Cardiac muscle cell (in vitro differentiated cells and primary cell): Measurements from ENCODE around the gene ARHGEF7. TPM values are rescaled to one million over a fixed set of nuclear protein-coding genes. Genes with fewer than 3 reads are reported as not detected.

Source experiments
- DNase-seq, 2 donors: peaks; one replicate each; pipeline versions ENCODE4 v3.0.0 to v3.0.0-alpha.2; 2010 to 2017; ENCODE audit warnings: low read depth in 1 of 2, low spot score in 1 of 2
- H3K27ac ChIP-seq: fragments of 200-600 bp; sonication (generic); 2 replicates; pipeline ENCODE4 v1.5.1; 2016
- H3K27me3 ChIP-seq: fragments of 200-600 bp; sonication (generic); 2 replicates; pipeline ENCODE4 v1.6.0; 2016; ENCODE audit warnings: control low read depth
- H3K36me3 ChIP-seq: fragments of 200-600 bp; sonication (generic); 2 replicates; pipeline ENCODE4 v1.5.1; 2016; ENCODE audit warnings: control low read depth
- H3K4me1 ChIP-seq: fragments of 200-600 bp; sonication (generic); 2 replicates; pipeline ENCODE4 v1.8.1; 2017; ENCODE audit warnings: low read depth, mild to moderate bottlenecking, mixed run types
- H3K4me3 ChIP-seq: fragments of 200-600 bp; sonication (generic); 2 replicates; pipeline ENCODE4 v1.5.1; 2016; ENCODE audit warnings: mild to moderate bottlenecking
- H3K9me3 ChIP-seq: fragments of 200-600 bp; sonication (generic); 2 replicates; pipeline ENCODE4 v1.5.1; 2017; ENCODE audit warnings: low read depth, mild to moderate bottlenecking, control low read depth
- polyA plus RNA-seq: library from polyadenylated mRNA; unstranded; fragments of >200 nt; fragmentation: Nextera tagmentation; extraction: Ambion mirVana; gene quantifications from 2 replicates; pipeline ENCODE4 v1.2.1, GENCODE V29; 2016
- total RNA-seq: library from RNA; depleted of rRNA; stranded (reverse); fragments of >200 nt; gene quantifications from 2 replicates; pipeline ENCODE4 v1.2.3, GENCODE V29; 2016
- TF ChIP-seq, protein P1 (sequence below): IDR thresholded peaks from 2 replicates; pipeline ENCODE4 v1.5.1; 2012; ENCODE audit warnings: low read depth, mild to moderate bottlenecking, low read length

ARHGEF7 gene
- total and polyA plus RNA-seq, 2 experiments from 2014 or later = 20.4 to 32.3 TPM

DNA sequence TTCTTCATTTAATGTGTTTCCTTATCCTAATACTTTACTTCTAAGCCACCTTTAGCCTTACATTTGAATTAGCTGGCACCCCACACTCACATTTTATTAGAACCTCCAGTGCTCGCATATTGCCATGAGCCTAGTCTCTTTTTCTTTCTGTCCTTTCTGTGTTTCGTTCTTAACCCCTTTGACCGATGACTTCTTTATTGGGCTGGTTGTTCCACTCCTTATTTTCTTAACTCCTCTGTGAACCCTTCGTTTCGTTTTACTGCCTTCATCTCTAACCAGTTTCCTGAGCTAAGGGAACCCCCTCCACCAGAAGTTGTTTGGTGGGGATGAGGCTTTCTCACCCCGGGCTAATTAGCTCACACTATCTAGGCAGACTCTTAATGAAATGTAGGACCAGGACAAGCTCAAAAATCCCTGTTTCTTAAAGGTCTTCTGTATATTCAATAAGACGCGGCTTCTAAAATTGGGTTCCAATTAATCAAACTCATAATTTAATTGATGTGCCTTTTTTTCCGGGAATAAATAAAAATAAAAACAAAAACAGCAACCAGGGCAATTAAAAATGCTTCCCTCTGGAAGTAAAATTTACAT, 19.1 kb upstream of the ARHGEF7 start:
- Histone ChIP-seq H3K4me3 (no peak overlapping the region), H3K4me1 (no peaks in the 10 kb centered on the region), H3K27ac (no peak overlapping the region), H3K9me3 (no peaks in the 10 kb centered on the region), H3K36me3 (no peaks in the 10 kb centered on the region), H3K27me3 (peaks cover 41% of the 10 kb centered on the region)
- TF ChIP-seq, protein P1, sequence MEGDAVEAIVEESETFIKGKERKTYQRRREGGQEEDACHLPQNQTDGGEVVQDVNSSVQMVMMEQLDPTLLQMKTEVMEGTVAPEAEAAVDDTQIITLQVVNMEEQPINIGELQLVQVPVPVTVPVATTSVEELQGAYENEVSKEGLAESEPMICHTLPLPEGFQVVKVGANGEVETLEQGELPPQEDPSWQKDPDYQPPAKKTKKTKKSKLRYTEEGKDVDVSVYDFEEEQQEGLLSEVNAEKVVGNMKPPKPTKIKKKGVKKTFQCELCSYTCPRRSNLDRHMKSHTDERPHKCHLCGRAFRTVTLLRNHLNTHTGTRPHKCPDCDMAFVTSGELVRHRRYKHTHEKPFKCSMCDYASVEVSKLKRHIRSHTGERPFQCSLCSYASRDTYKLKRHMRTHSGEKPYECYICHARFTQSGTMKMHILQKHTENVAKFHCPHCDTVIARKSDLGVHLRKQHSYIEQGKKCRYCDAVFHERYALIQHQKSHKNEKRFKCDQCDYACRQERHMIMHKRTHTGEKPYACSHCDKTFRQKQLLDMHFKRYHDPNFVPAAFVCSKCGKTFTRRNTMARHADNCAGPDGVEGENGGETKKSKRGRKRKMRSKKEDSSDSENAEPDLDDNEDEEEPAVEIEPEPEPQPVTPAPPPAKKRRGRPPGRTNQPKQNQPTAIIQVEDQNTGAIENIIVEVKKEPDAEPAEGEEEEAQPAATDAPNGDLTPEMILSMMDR = no peak
- no peak for DNase-seq

DNA sequence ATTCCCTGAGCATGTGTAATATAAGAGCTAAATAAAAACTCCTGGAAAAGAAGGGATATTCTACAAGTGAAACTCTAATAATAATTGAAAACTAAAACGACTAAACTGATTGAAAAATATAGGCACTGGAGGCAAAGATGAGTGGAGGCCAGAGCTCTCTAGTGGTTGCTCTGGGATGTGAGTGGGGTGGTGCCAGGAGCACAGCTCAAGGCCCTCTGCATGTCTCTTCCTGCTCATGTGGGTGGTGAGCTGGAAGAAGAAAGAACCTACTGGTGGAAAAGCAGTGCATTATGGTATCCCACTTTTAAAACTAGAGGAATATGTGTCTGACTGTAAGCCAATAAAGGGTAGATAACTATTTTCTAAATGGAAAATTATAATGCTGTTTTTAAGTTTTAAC, 15.8 kb upstream of the ARHGEF7 start:
- no peaks in the 10 kb centered on the region for H3K36me3 ChIP-seq
- no peaks in the 10 kb centered on the region for H3K9me3 ChIP-seq
- H3K27ac ChIP-seq = no peak overlapping the region
- TF ChIP-seq, protein P1 = no peak
- H3K27me3 ChIP-seq = peaks cover 20% of the 10 kb centered on the region
- no peak for DNase-seq
- H3K4me3 ChIP-seq = no peak overlapping the region
- H3K4me1 ChIP-seq = no peaks in the 10 kb centered on the region

DNA sequence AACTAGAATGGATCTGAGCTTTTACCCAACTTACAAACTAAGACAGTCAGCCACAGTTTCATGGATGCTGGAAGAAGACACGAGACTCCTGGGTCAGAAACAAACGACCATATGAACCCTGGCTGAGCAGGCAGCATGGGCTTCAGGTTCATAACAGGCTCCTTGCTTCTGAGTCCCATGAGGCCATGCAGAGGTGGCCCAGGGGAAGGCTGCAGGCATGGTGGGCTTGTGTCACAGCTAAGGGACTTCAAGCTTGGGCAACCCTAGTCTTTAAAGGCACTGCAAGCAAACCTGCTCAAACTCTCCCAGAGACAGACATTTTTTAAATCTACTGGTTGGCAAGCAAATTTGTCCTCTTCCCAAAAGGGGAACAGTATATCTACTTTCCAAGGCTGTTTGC, 5.1 kb upstream of the ARHGEF7 start:
- DNase-seq = no peak
- Histone ChIP-seq H3K27ac (no peak overlapping the region), H3K36me3 (no peaks in the 10 kb centered on the region), H3K4me1 (no peaks in the 10 kb centered on the region), H3K27me3 (peaks cover 61% of the 10 kb centered on the region), H3K4me3 (no peak overlapping the region), H3K9me3 (no peaks in the 10 kb centered on the region)
- TF ChIP-seq, protein P1 = no peak

DNA sequence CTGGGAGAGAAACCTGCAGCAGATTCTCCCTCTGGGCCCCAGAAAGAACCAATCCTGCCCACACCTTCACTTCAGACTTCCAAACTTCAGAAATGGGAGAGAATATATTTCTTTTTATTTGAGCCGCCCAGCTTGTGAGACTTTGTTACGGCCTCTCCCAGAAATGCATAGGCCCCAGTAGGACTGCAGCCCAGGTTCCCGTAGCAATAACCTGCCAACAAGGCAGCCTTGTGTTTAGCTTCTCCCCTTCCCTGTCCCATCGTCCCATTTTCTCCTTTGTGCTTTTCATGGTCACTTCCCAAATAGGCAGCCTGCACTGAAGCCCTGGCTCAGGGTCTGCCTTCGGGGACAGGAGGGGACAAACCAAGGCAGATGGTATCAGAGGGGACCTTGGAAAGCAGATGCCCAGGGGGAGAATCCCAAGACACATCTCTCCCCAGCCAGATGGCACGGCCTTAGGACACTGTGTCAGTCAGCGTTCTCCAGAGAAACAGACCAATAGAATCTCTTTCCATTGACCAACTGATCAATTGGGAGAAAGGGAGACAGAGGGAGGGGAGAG, 3.7 kb upstream of the ARHGEF7 start:
- TF ChIP-seq, protein P1 = no peak
- Histone ChIP-seq H3K27me3 (peaks cover 74% of the 10 kb centered on the region), H3K9me3 (no peaks in the 10 kb centered on the region), H3K27ac (no peak overlapping the region), H3K36me3 (no peaks in the 10 kb centered on the region), H3K4me1 (no peaks in the 10 kb centered on the region), H3K4me3 (no peak overlapping the region)
- no peak for DNase-seq

DNA sequence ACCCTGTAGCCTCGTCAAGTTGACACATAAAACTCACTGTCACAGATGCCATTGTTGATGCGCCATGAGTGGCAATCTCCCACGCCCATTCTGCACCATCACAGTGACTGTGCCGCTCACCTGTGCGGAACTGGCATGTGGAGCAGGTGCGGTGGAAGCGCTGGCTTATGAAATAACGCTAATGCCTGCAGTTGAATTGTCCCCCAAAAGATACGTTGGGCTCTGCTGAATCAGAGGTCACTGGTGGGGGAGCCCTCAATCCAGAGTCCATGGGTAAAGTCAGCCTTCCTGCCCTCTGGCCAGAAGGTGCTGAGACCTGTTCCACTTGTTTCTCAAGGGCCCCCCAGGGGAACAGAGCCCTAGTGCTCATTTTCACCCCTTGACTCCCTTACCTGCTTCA, 2.9 kb upstream of the ARHGEF7 start:
- Histone ChIP-seq H3K27me3 (peaks cover 82% of the 10 kb centered on the region), H3K27ac (no peak overlapping the region), H3K4me1 (no peaks in the 10 kb centered on the region), H3K9me3 (no peaks in the 10 kb centered on the region), H3K36me3 (no peaks in the 10 kb centered on the region), H3K4me3 (no peak overlapping the region)
- no peak for DNase-seq
- TF ChIP-seq, protein P1 = no peak
